NCI-H2107 (cell line): Measurements from ENCODE around the gene KLK14.

Experiments
- DNase-seq: peaks from one replicate; lab custom pipeline; 2025; lab: John Stamatoyannopoulos, UW

KLK14 gene

GRCh38 chr19:51086153-51086850, 3.6 kb upstream of the KLK14 start:
- no peak for DNase-seq

- no peak for DNase-seq
These were observed 1.8 kb upstream of the KLK14 start for GRCh38 chr19:51084505-51084904.

GRCh38 chr19:51083783-51084182, 1.1 kb upstream of the KLK14 start:
- no peak for DNase-seq

GRCh38 chr19:51083181-51083580, 494 bp upstream of the KLK14 start:
- no peak for DNase-seq

- no peak for DNase-seq
These were observed 1.2 kb downstream of the KLK14 start for GRCh38 chr19:51081476-51081875.

- DNase-seq = no peak
These were observed 3.1 kb downstream of the KLK14 start for GRCh38 chr19:51079481-51080110.

GRCh38 chr19:51078731-51079130, 4.0 kb downstream of the KLK14 start:
- no peak for DNase-seq

- DNase-seq = no peak
These were observed 4.6 kb downstream of the KLK14 start for GRCh38 chr19:51078104-51078503.

GRCh38 chr19:51076631-51077213, 6.0 kb downstream of the KLK14 start:
- no peak for DNase-seq

- no peak for DNase-seq
These were observed 6.7 kb downstream of the KLK14 start for GRCh38 chr19:51075998-51076397.

GRCh38 chr19:51071095-51071405, 11.6 kb downstream of the KLK14 start:
- DNase-seq = no peak

GRCh38 chr19:51070334-51071094, 12.2 kb downstream of the KLK14 start:
- no peak for DNase-seq

- DNase-seq = no peak
These were observed 16.1 kb downstream of the KLK14 start for GRCh38 chr19:51066393-51067186.

- DNase-seq = no peak
These were observed 17.3 kb downstream of the KLK14 start for GRCh38 chr19:51065221-51065960.

- DNase-seq = no peak
These were observed 18.0 kb downstream of the KLK14 start, which contains the start of gene KLK13 for GRCh38 chr19:51064534-51065220. Gene KLK13, minus strand, starts transcription at chr19:51065092. Its CDS starts 25 bp downstream, at chr19:51065067.

- DNase-seq = no peak
These were observed 19.0 kb downstream of the KLK14 start for GRCh38 chr19:51063664-51064063.

- no peak for DNase-seq
These were observed 21.7 kb downstream of the KLK14 start for GRCh38 chr19:51060973-51061372.

GRCh38 chr19:51060336-51060735, 22.4 kb downstream of the KLK14 start:
- no peak for DNase-seq

- no peak for DNase-seq
These were observed 23.0 kb downstream of the KLK14 start for GRCh38 chr19:51059715-51060114.

- DNase-seq = no peak
These were observed 26.8 kb downstream of the KLK14 start for GRCh38 chr19:51055866-51056265.

- peak; percentile 87 for DNase-seq
These were observed 35.7 kb downstream of the KLK14 start for GRCh38 chr19:51047031-51047335.
